Activated naive CD8-positive, alpha-beta T cell treated with anti-CD3 and anti-CD28 coated beads, Interleukin-2, amount 10 ng/mL, durations not matched to agents 7 days and 5 days (primary cell): ENCODE data around the gene SEMA6C. TPM values are rescaled to one million over a fixed set of nuclear protein-coding genes. Genes with fewer than 3 reads are reported as not detected.
"Not testable (repeated sequence)": the region's sequence is repeated elsewhere in the genome, so short reads cannot be mapped to it uniquely, and the experiment has no call there.

Experiments used
- ATAC-seq: fragments of 150-1000 bp; cut with Tn5 transposase; one replicate; pipeline ENCODE4 v1.10.0; 2021; ENCODE audit warnings: low read depth, moderate library complexity
- POLR2A ChIA-PET: fragments of 350-600 bp; sonication (Branson Sonifier 250); formaldehyde crosslinking; loops from one replicate; lab custom pipeline; 2021; ENCODE audit warnings: antibody characterized with exemption; lab: Charles Lee
- DNase-seq: peaks from one replicate; pipeline ENCODE4 v3.0.0; 2021
- H3K27ac Mint-ChIP-seq: one replicate; pipeline ENCODE4 v1.8.0; 2022; ENCODE audit warnings: mild to moderate bottlenecking, mixed read lengths
- H3K27me3 Mint-ChIP-seq: one replicate; pipeline ENCODE4 v1.8.0; 2022; ENCODE audit warnings: mild to moderate bottlenecking, moderate library complexity, mixed read lengths
- H3K36me3 Mint-ChIP-seq: one replicate; pipeline ENCODE4 v1.8.0; 2021; ENCODE audit warnings: mild to moderate bottlenecking, mixed read lengths
- H3K4me1 Mint-ChIP-seq: one replicate; pipeline ENCODE4 v1.8.0; 2021; ENCODE audit warnings: mixed read lengths
- H3K4me3 Mint-ChIP-seq: one replicate; pipeline ENCODE4 v1.8.0; 2022; ENCODE audit warnings: mild to moderate bottlenecking, moderate library complexity, mixed read lengths
- H3K9me3 Mint-ChIP-seq: one replicate; pipeline ENCODE4 v1.8.0; 2021; ENCODE audit warnings: mixed read lengths
- total RNA-seq, 2 experiments: library from RNA; stranded (reverse); gene quantifications; one replicate each; pipeline ENCODE4 v1.2.3, GENCODE V29; 2021

SEMA6C gene
- total RNA-seq, 2 experiments from 2014 or later = 4.2 to 6.0 TPM

DNA sequence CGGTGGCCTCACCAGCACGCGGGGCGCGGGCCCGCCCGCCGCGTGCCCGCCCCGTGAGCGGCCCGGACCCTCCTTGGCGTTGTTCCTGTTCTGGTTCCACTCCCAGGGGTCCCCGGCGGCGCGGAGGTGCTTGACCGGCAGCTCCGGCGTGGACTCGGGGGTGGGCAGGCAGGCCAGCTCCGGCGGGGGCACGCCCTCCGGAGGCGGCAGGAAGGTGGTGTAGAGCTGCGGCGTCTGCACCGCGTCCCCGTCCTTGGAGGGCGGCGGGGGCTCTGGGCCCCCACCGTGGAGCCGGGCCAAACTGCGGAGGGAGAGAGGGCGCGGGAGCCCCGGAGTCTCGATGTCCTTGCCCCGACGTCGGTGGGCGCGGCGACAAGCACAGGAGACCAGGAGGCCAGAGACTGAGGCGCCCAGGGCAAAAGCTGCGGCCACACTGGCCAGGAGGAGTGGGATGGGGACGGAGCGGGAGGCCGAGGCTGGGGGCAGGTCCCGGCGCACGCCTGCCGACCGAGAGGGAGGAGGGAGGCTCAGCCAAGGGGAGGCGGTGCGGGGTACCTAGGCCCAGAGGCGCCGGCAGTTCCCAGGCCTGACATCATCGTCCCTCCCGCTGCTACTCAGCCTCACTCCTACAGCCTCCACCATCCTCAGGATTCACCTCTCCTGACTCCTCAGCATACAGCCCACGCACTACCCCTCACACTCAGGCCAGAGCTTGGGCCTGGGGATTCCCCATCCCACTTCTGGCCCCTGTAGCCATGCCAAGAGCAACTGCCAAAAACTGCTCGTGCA, 13.2 kb downstream of the SEMA6C start:
- H3K4me3 Mint-ChIP-seq = no peak overlapping the region
- peaks cover 8% of the 10 kb centered on the region for H3K4me1 Mint-ChIP-seq
- no peak for DNase-seq
- no peaks in the 10 kb centered on the region for H3K9me3 Mint-ChIP-seq
- POLR2A ChIA-PET = no interaction called here
- H3K27me3 Mint-ChIP-seq = no peaks in the 10 kb centered on the region
- no peak overlapping the region for H3K27ac Mint-ChIP-seq
- H3K36me3 Mint-ChIP-seq = no peaks in the 10 kb centered on the region
- no peak for ATAC-seq

- ATAC-seq = no peak
- H3K36me3 Mint-ChIP-seq = no peaks in the 10 kb centered on the region
- no peak for DNase-seq
- POLR2A ChIA-PET = no interaction called here
- H3K4me1 Mint-ChIP-seq = peaks cover 8% of the 10 kb centered on the region
- peak overlapping the region; percentile 72 for H3K4me3 Mint-ChIP-seq
- no peaks in the 10 kb centered on the region for H3K27me3 Mint-ChIP-seq
- no peak overlapping the region for H3K27ac Mint-ChIP-seq
- no peaks in the 10 kb centered on the region for H3K9me3 Mint-ChIP-seq
Observed at GRCh38 chr1:151132335-151133017, 14.0 kb downstream of the SEMA6C start.

GRCh38 chr1:151131701-151132334, 14.6 kb downstream of the SEMA6C start:
- no peak for ATAC-seq
- Mint-ChIP-seq H3K9me3 (no peaks in the 10 kb centered on the region), H3K27ac (peak overlapping the region; percentile 60), H3K4me3 (peak overlapping the region; percentile 72), H3K36me3 (peaks cover 2% of the 10 kb centered on the region), H3K27me3 (no peaks in the 10 kb centered on the region), H3K4me1 (peaks cover 8% of the 10 kb centered on the region)
- POLR2A ChIA-PET = interaction anchor here (0.6 to 1.6 kb wide), 9 partner anchors 14 to 123 kb away, joined by 3 to 11 read pairs (median 4); partner anchors contain the start of genes LYSMD1, PSMD4, SCNM1 and SEMA6C
- DNase-seq = no peak

DNA sequence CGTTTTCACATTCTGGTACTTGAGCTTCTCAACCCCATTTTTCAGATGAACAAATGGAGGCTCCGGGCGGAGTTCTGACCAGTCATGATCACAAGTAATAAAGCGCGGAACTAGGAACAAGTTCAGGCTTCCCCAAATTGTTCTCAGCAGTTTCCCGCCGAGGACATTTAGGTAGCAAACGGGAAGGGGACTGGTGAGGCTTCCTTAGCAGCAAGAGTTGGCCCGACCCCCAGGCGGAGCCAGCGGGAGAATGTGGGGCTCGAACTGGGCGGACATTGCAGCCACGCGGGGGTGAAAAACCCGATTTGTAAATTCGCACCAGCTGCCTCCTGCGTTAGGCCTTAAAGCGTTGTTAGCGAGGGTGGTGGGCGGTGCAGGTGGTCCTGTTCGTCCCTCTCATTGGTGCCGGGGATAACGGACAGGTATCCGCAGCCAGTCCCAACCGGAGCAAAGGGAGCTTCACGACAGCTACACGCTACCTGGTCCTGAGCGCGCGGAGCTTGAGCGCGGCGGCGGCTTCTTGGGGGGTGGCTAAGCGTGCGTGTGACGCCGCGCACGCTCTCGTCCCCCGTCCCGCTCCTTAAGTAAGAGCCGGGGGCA, 15.3 kb downstream of the SEMA6C start:
- H3K4me3 Mint-ChIP-seq = peak overlapping the region; percentile 72
- H3K27ac Mint-ChIP-seq = peak overlapping the region; percentile 60
- peaks cover 5% of the 10 kb centered on the region for H3K4me1 Mint-ChIP-seq
- ATAC-seq (peak; percentile 100), DNase-seq (peak; percentile 74)
- no peaks in the 10 kb centered on the region for H3K27me3 Mint-ChIP-seq
- peaks cover 2% of the 10 kb centered on the region for H3K36me3 Mint-ChIP-seq
- H3K9me3 Mint-ChIP-seq = no peaks in the 10 kb centered on the region
- POLR2A ChIA-PET = interaction anchor here (0.7 to 1.6 kb wide), 8 partner anchors 15 to 124 kb away, joined by 3 to 11 read pairs (median 4); partner anchors contain the start of genes LYSMD1, PSMD4, SCNM1 and SEMA6C

DNA sequence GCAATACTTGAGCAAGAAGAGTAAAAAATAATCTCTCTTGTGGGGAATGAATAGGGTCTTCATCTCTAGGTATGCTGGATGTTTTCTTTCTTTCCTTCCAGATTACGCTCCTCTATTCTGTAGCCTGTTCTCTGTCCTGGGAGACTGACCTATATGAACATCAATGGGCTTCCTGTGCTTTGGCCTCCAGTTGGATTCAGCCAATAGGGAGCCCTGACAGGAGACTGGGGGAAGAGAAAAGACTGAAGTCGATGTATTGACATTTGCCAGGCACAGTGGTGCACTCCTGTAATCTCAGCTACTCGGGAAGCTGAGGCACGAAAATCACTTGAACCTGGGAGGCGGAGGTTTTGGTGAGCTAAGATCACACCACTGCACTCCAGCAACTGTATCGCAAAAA, 17.6 kb downstream of the SEMA6C start:
- H3K27me3 Mint-ChIP-seq = no peaks in the 10 kb centered on the region
- POLR2A ChIA-PET = no interaction called here
- peaks cover 5% of the 10 kb centered on the region for H3K4me1 Mint-ChIP-seq
- ATAC-seq = no peak
- peaks cover 4% of the 10 kb centered on the region for H3K36me3 Mint-ChIP-seq
- H3K27ac Mint-ChIP-seq = no peak overlapping the region
- H3K9me3 Mint-ChIP-seq = no peaks in the 10 kb centered on the region
- no peak for DNase-seq
- no peak overlapping the region for H3K4me3 Mint-ChIP-seq

- POLR2A ChIA-PET = interaction anchor here (0.5 kb wide), 1 partner anchor 53 kb away, joined by 3 read pairs; no protein-coding TSS in a partner anchor
- Mint-ChIP-seq H3K36me3 (peaks cover 9% of the 10 kb centered on the region), H3K27ac (no peak overlapping the region)
Observed at GRCh38 chr1:151124763-151125403, 21.5 kb downstream of the SEMA6C start.

GRCh38 chr1:151113877-151114276, 32.6 kb downstream of the SEMA6C start:
- POLR2A ChIA-PET = interaction anchor here (0.7 kb wide), 1 partner anchor 107 kb away, joined by 3 read pairs; the partner anchor contains the start of gene MINDY1
- H3K9me3 Mint-ChIP-seq = no peaks in the 10 kb centered on the region
- H3K4me1 Mint-ChIP-seq = no peaks in the 10 kb centered on the region
- DNase-seq (no peak), ATAC-seq (no peak)
- H3K27me3 Mint-ChIP-seq = no peaks in the 10 kb centered on the region
- peaks cover 9% of the 10 kb centered on the region for H3K36me3 Mint-ChIP-seq
- H3K27ac Mint-ChIP-seq = no peak overlapping the region
- no peak overlapping the region for H3K4me3 Mint-ChIP-seq

More at GRCh38 chr1:151124763-151125403, 21.5 kb downstream of the SEMA6C start:
- H3K4me3 Mint-ChIP-seq = no peak overlapping the region
- H3K4me1 Mint-ChIP-seq = no peaks in the 10 kb centered on the region
- H3K27me3 Mint-ChIP-seq = no peaks in the 10 kb centered on the region
- ATAC-seq (no peak), DNase-seq (no peak)
- H3K9me3 Mint-ChIP-seq = no peaks in the 10 kb centered on the region

GRCh38 chr1:151108331-151108730, 38.1 kb downstream of the SEMA6C start:
- no peak for ATAC-seq
- DNase-seq = no peak
- Mint-ChIP-seq H3K9me3 (no peaks in the 10 kb centered on the region), H3K27ac (no peak overlapping the region), H3K4me1 (no peaks in the 10 kb centered on the region), H3K27me3 (no peaks in the 10 kb centered on the region), H3K36me3 (peaks cover 2% of the 10 kb centered on the region), H3K4me3 (no peak overlapping the region)
- POLR2A ChIA-PET = no interaction called here

GRCh38 chr1:151106894-151107293, 39.5 kb downstream of the SEMA6C start:
- ATAC-seq (no peak), DNase-seq (no peak)
- POLR2A ChIA-PET = no interaction called here
- no peak overlapping the region for H3K27ac Mint-ChIP-seq
- H3K4me3 Mint-ChIP-seq = no peak overlapping the region
- no peaks in the 10 kb centered on the region for H3K4me1 Mint-ChIP-seq
- H3K27me3 Mint-ChIP-seq = no peaks in the 10 kb centered on the region
- H3K9me3 Mint-ChIP-seq = no peaks in the 10 kb centered on the region
- H3K36me3 Mint-ChIP-seq = peaks cover 2% of the 10 kb centered on the region

GRCh38 chr1:151104630-151105029, 41.8 kb downstream of the SEMA6C start:
- DNase-seq = no peak
- no peak overlapping the region for H3K4me3 Mint-ChIP-seq
- H3K9me3 Mint-ChIP-seq = no peaks in the 10 kb centered on the region
- no peak for ATAC-seq
- H3K4me1 Mint-ChIP-seq = no peaks in the 10 kb centered on the region
- POLR2A ChIA-PET = no interaction called here
- H3K27me3 Mint-ChIP-seq = no peaks in the 10 kb centered on the region
- H3K36me3 Mint-ChIP-seq = no peaks in the 10 kb centered on the region
- H3K27ac Mint-ChIP-seq = no peak overlapping the region

DNA sequence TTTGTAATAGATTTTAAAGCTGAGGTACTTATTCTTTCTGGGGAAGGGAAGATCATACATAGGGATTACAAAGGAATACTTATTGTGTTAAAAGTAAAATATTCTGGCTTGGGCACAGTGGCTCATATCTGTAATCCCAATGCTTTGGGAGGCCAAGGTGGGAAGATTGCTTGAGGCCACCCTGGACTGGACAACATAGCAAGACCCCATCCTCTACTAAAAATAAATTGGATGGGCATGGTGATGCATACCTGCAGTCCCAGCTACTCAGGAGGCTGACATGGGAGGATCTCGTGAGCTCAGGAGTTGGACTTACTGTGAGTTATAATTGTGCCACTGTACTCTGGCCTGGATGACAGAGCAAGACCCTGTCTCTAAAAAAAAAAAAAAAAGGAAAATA, 48.3 kb downstream of the SEMA6C start:
- Mint-ChIP-seq H3K9me3 (no peaks in the 10 kb centered on the region), H3K4me3 (no peak overlapping the region), H3K36me3 (peaks cover 2% of the 10 kb centered on the region), H3K27me3 (no peaks in the 10 kb centered on the region), H3K27ac (no peak overlapping the region), H3K4me1 (no peaks in the 10 kb centered on the region)
- ATAC-seq = no peak
- DNase-seq = no peak
- POLR2A ChIA-PET = interaction anchor here (0.7 to 2.1 kb wide), 2 partner anchors 56 to 59 kb away, joined by 5 to 22 read pairs; partner anchors contain the start of gene TNFAIP8L2

GRCh38 chr1:151097426-151097825, 49.0 kb downstream of the SEMA6C start:
- H3K36me3 Mint-ChIP-seq, DNase-seq, H3K9me3 Mint-ChIP-seq, H3K27me3 Mint-ChIP-seq, H3K27ac Mint-ChIP-seq, POLR2A ChIA-PET, H3K4me1 Mint-ChIP-seq, H3K4me3 Mint-ChIP-seq, ATAC-seq: not testable (repeated sequence)
